ENCODE results near the gene ART3.

- TF ChIP-seq ZBTB7A (IDR thresholded peaks at IDR 0.05; ENCODE audit: low read depth) (no peak), TCF12 (IDR thresholded peaks at IDR 0.05; ENCODE audit: low read depth) (no peak), EP300 (IDR thresholded peaks at IDR 0.05; ENCODE audit: borderline replicate concordance) (no peak), CEBPB (IDR thresholded peaks at IDR 0.05) (no peak), TAF1 (IDR thresholded peaks at IDR 0.05; ENCODE audit: low read depth) (no peak), EGR1 (IDR thresholded peaks at IDR 0.05) (no peak), RAD21 (IDR thresholded peaks at IDR 0.05; ENCODE audit: low read depth) (no peak), FOXM1 (IDR thresholded peaks at IDR 0.05; ENCODE audit: borderline replicate concordance, low read depth) (no peak), USF1 (IDR thresholded peaks at IDR 0.05) (no peak)
Observed at GRCh38 chr4:76155979-76156378, 81.5 kb downstream of the ART3 start.
